Neuronal stem cell (in vitro differentiated cells): Measurements from ENCODE around the gene ASIC5.

Source experiments
- DNase-seq: peaks from one replicate; pipeline ENCODE4 v3.0.0-alpha.2; 2013; ENCODE audit warnings: low spot score
- H2AFZ ChIP-seq: one replicate; pipeline ENCODE4 v1.6.1; 2013; ENCODE audit warnings: mild to moderate bottlenecking, low read length, inconsistent platforms
- H2AK5ac ChIP-seq: 2 replicates; pipeline ENCODE4 v1.6.1; 2013; ENCODE audit warnings: low read depth, mild to moderate bottlenecking, inconsistent platforms, low read length, moderate library complexity, mixed read lengths
- H2BK120ac ChIP-seq: 2 replicates; pipeline ENCODE4 v1.6.1; 2013; ENCODE audit warnings: low read depth, mild to moderate bottlenecking, inconsistent platforms, low read length, moderate library complexity, mixed read lengths
- H2BK12ac ChIP-seq: one replicate; pipeline ENCODE4 v1.6.1; 2013; ENCODE audit warnings: low read length, inconsistent platforms
- H2BK15ac ChIP-seq: 2 replicates; pipeline ENCODE4 v1.6.1; 2013; ENCODE audit warnings: mild to moderate bottlenecking, low read length, inconsistent platforms, mixed read lengths
- H2BK5ac ChIP-seq: one replicate; pipeline ENCODE4 v1.6.1; 2013; ENCODE audit warnings: inconsistent platforms, mild to moderate bottlenecking, low read length, moderate library complexity
- H3K14ac ChIP-seq: one replicate; pipeline ENCODE4 v1.6.1; 2013; ENCODE audit warnings: low read length, inconsistent platforms
- H3K18ac ChIP-seq: 2 replicates; pipeline ENCODE4 v1.6.1; 2013; ENCODE audit warnings: low read length, inconsistent platforms
- H3K23ac ChIP-seq: 2 replicates; pipeline ENCODE4 v1.6.1; 2013; ENCODE audit warnings: low read depth, mild to moderate bottlenecking, mixed read lengths, low read length, inconsistent platforms; ENCODE audit not compliant: poor library complexity
- H3K27ac ChIP-seq: replicated peaks from 3 replicates; pipeline ENCODE4 v1.5.1; 2013; ENCODE audit warnings: low read length, inconsistent platforms
- H3K27me3 ChIP-seq, 3 experiments: 2 replicates each; pipeline ENCODE4 v1.6.1; 2013; ENCODE audit warnings: low read length in 3 of 3, mild to moderate bottlenecking in 2 of 3, inconsistent platforms in 1 of 3, low read depth in 1 of 3, mixed read lengths in 1 of 3, moderate library complexity in 1 of 3; ENCODE audit not compliant: control insufficient read depth in 3 of 3, insufficient read depth in 3 of 3
- H3K36me3 ChIP-seq, 2 donors: replicated peaks in 1 of 2; 2 replicates each; pipeline ENCODE4 v1.6.1; 2013; ENCODE audit warnings: low read length in 2 of 2; ENCODE audit not compliant: control insufficient read depth in 2 of 2, insufficient read depth in 2 of 2
- H3K4ac ChIP-seq: 2 replicates; pipeline ENCODE4 v1.6.1; 2013; ENCODE audit warnings: inconsistent platforms, mild to moderate bottlenecking, low read length, moderate library complexity
- H3K4me1 ChIP-seq, 2 donors: 1 replicate in 1 of 2; 2 replicates in 1 of 2; pipeline ENCODE4 v1.6.1; 2013; ENCODE audit warnings: low read length in 2 of 2, low read depth in 1 of 2; ENCODE audit not compliant: control insufficient read depth in 2 of 2, insufficient read depth in 1 of 2
- H3K4me2 ChIP-seq: one replicate; pipeline ENCODE4 v1.6.1; 2013; ENCODE audit warnings: mild to moderate bottlenecking, low read length, inconsistent platforms; ENCODE audit not compliant: insufficient read depth, poor library complexity, severe bottlenecking
- H3K4me3 ChIP-seq, 2 donors: 2 replicates each; pipeline ENCODE4 v1.5.1; 2013; ENCODE audit warnings: low read length in 2 of 2, mild to moderate bottlenecking in 2 of 2, inconsistent platforms in 1 of 2, moderate library complexity in 1 of 2
- H3K79me1 ChIP-seq: one replicate; pipeline ENCODE4 v1.6.1; 2013; ENCODE audit warnings: low read depth, mild to moderate bottlenecking, inconsistent platforms, low read length, moderate library complexity
- H3K9ac ChIP-seq: one replicate; pipeline ENCODE4 v1.6.1; 2013; ENCODE audit warnings: mild to moderate bottlenecking, low read depth, low read length, inconsistent platforms; ENCODE audit not compliant: poor library complexity
- H3K9me3 ChIP-seq, 2 donors: replicated peaks in 1 of 2; 2 replicates each; pipeline versions ENCODE3 to v1.6.1; 2013; ENCODE audit warnings: low read length in 2 of 2, mild to moderate bottlenecking in 2 of 2, inconsistent platforms in 1 of 2, low read depth in 1 of 2, mixed read lengths in 1 of 2, moderate library complexity in 1 of 2; ENCODE audit not compliant: control insufficient read depth in 2 of 2, insufficient read depth in 1 of 2
- H4K8ac ChIP-seq: one replicate; pipeline ENCODE4 v1.6.1; 2013; ENCODE audit warnings: low read depth, mild to moderate bottlenecking, inconsistent platforms, low read length, moderate library complexity
- H4K91ac ChIP-seq: one replicate; pipeline ENCODE4 v1.6.1; 2013; ENCODE audit warnings: low read length, low read depth, mild to moderate bottlenecking, inconsistent platforms; ENCODE audit not compliant: poor library complexity
- WGBS, 2 donors: extraction: QIAGEN DNeasy Blood & Tissue Kit; methylation state at CpG; one replicate each; pipeline ENCODE4 v1.1.7; 2013; ENCODE audit warnings: missing lambda C conversion rate in 2 of 2, mixed read lengths in 1 of 2; ENCODE audit not compliant: insufficient read length in 2 of 2, insufficient replicate concordance in 1 of 2; ENCODE audit errors: extremely low coverage in 2 of 2; 5-methylcytosine and 5-hydroxymethylcytosine counted together

The ASIC5 gene

GRCh38 chr4:155832664-155833063 is 33.4 kb downstream of the ASIC5 start:
- no peak overlapping the region for H3K14ac ChIP-seq
- H3K9me3 ChIP-seq: no peaks in the 10 kb centered on the region
- H3K23ac ChIP-seq: no peak overlapping the region
- no peak for DNase-seq
- H2BK120ac ChIP-seq: no peak overlapping the region
- no peaks in the 10 kb centered on the region for H3K79me1 ChIP-seq
- no peaks in the 10 kb centered on the region for H3K27me3 ChIP-seq
- no peak overlapping the region for H3K4me3 ChIP-seq
- no peak overlapping the region for H2BK5ac ChIP-seq
- H2AK5ac ChIP-seq: no peak overlapping the region
- no peak overlapping the region for H3K27ac ChIP-seq
- H3K4me2 ChIP-seq: no peak overlapping the region
- H3K18ac ChIP-seq: no peak overlapping the region
- no peak overlapping the region for H2BK12ac ChIP-seq
- H3K36me3 ChIP-seq: no peaks in the 10 kb centered on the region
- H2AFZ ChIP-seq: no peak overlapping the region
- H4K8ac ChIP-seq: no peak overlapping the region
- H3K9ac ChIP-seq: no peak overlapping the region
- no peak overlapping the region for H4K91ac ChIP-seq
- no peaks in the 10 kb centered on the region for H3K4me1 ChIP-seq
- no peak overlapping the region for H3K4ac ChIP-seq
- H2BK15ac ChIP-seq: no peak overlapping the region

GRCh38 chr4:155828628-155829027 is 37.4 kb downstream of the ASIC5 start:
- no peak overlapping the region for H4K8ac ChIP-seq
- H2BK120ac ChIP-seq: no peak overlapping the region
- H3K27me3 ChIP-seq: no peaks in the 10 kb centered on the region
- no peak overlapping the region for H2AK5ac ChIP-seq
- no peak overlapping the region for H3K9ac ChIP-seq
- H4K91ac ChIP-seq: no peak overlapping the region
- no peak overlapping the region for H3K18ac ChIP-seq
- H3K23ac ChIP-seq: no peak overlapping the region
- H3K4me3 ChIP-seq: no peak overlapping the region
- H3K4me1 ChIP-seq: no peaks in the 10 kb centered on the region
- H2BK15ac ChIP-seq: no peak overlapping the region
- no peak overlapping the region for H2BK12ac ChIP-seq
- no peaks in the 10 kb centered on the region for H3K79me1 ChIP-seq
- H3K36me3 ChIP-seq: no peaks in the 10 kb centered on the region
- no peak overlapping the region for H2BK5ac ChIP-seq
- no peak for DNase-seq
- no peak overlapping the region for H3K4ac ChIP-seq
- H3K9me3 ChIP-seq: no peaks in the 10 kb centered on the region
- H3K4me2 ChIP-seq: no peak overlapping the region
- no peak overlapping the region for H3K14ac ChIP-seq
- no peak overlapping the region for H2AFZ ChIP-seq
- H3K27ac ChIP-seq: no peak overlapping the region
- WGBS, 2 donors: no CpG with 5 or more reads among the region's 3 CpGs

DNA sequence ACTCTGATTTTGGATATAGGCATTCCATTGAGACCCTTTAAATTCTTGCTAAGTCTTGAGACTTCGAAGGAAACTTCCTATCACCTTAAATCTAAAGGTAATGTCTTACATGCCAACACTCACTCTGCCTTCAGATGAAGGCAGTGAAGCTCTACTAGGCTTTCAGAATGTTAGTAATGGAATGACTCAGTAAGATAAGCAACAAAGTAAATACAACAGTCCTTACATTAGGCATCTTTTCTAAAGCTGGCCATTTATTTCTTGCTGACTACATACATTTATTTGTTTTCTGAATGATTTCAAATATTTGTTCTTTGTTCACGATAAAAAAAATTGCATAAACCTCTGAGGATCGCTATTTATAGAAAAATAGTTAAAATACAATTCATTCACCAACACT is 43.5 kb downstream of the ASIC5 start:
- H3K14ac ChIP-seq: no peak overlapping the region
- no peak overlapping the region for H3K18ac ChIP-seq
- no peak overlapping the region for H3K23ac ChIP-seq
- no peak overlapping the region for H2AFZ ChIP-seq
- no peaks in the 10 kb centered on the region for H3K36me3 ChIP-seq
- WGBS, 2 donors: no CpG with 5 or more reads among the region's 3 CpGs
- H4K8ac ChIP-seq: no peak overlapping the region
- no peak overlapping the region for H3K4me2 ChIP-seq
- H2BK15ac ChIP-seq: no peak overlapping the region
- no peak overlapping the region for H3K27ac ChIP-seq
- H3K79me1 ChIP-seq: no peaks in the 10 kb centered on the region
- H3K4me3 ChIP-seq: no peak overlapping the region
- no peak overlapping the region for H2AK5ac ChIP-seq
- H3K9me3 ChIP-seq: no peaks in the 10 kb centered on the region
- no peak overlapping the region for H3K9ac ChIP-seq
- H2BK12ac ChIP-seq: no peak overlapping the region
- H2BK120ac ChIP-seq: no peak overlapping the region
- no peak for DNase-seq
- H3K4ac ChIP-seq: no peak overlapping the region
- H2BK5ac ChIP-seq: no peak overlapping the region
- no peaks in the 10 kb centered on the region for H3K4me1 ChIP-seq
- H4K91ac ChIP-seq: no peak overlapping the region
- H3K27me3 ChIP-seq: no peaks in the 10 kb centered on the region

DNA sequence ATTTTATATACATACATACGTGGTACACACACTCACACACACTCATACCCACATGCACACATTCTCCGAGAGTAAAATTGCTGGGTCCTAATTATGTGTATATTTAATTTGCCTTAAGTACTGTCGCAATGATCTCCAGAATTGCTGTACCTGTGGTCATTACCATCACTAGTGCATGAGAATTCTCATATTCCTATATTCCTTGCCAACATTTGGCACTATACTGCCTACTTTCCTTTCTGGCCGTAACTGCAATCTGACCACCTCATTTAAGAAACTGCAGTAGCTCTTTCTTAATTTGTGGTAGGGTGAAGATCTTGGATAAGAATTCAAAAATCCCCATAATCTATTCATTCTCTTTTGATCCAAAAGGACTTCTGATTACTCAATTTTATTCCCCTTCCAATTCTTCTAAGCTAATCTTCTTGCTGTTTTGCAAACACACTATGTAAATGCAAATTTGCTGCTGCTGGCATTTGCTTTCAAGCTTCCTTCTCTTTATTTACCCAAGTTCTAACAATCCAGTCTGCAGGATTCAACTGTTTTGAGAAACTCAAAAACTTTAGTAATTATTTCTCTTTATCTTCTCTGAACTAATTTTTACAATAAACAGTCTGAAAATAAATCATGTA is 45.1 kb downstream of the ASIC5 start:
- Histone ChIP-seq H2AFZ (no peak overlapping the region), H3K36me3 (no peaks in the 10 kb centered on the region), H3K9me3 (no peaks in the 10 kb centered on the region), H2AK5ac (no peak overlapping the region), H3K27me3 (no peaks in the 10 kb centered on the region), H2BK12ac (no peak overlapping the region), H3K9ac (no peak overlapping the region), H2BK15ac (no peak overlapping the region), H3K4me2 (no peak overlapping the region), H3K23ac (no peak overlapping the region), H4K8ac (no peak overlapping the region), H3K27ac (no peak overlapping the region), H3K4ac (no peak overlapping the region), H3K79me1 (no peaks in the 10 kb centered on the region), H3K4me1 (no peaks in the 10 kb centered on the region), H2BK5ac (no peak overlapping the region), H3K4me3 (no peak overlapping the region), H4K91ac (no peak overlapping the region), H3K14ac (no peak overlapping the region), H3K18ac (no peak overlapping the region), H2BK120ac (no peak overlapping the region)
- no peak for DNase-seq
- WGBS, 2 donors: no CpG with 5 or more reads among the region's 4 CpGs
